HG03064 (cell line): ENCODE measurements around the gene SPO11.

ENCODE experiments used
- ATAC-seq: cut with Tn5 transposase; IDR thresholded peaks from one replicate; pipeline ENCODE4 v1.9.1; 2021; ENCODE audit warnings: low read depth; ENCODE audit not compliant: unreplicated experiment

SPO11 gene

GRCh38 chr20:57372581-57373350, 43.2 kb downstream of the SPO11 start:
- ATAC-seq: no peak

GRCh38 chr20:57374343-57374930, 44.8 kb downstream of the SPO11 start:
- no peak for ATAC-seq

- no peak for ATAC-seq
These were observed 45.5 kb downstream of the SPO11 start for GRCh38 chr20:57374931-57375651.

- no peak for ATAC-seq
These were observed 46.1 kb downstream of the SPO11 start for GRCh38 chr20:57375652-57376230.

GRCh38 chr20:57377350-57377749, 47.7 kb downstream of the SPO11 start:
- ATAC-seq: no peak

GRCh38 chr20:57378107-57378506, 48.5 kb downstream of the SPO11 start:
- ATAC-seq: no peak

GRCh38 chr20:57378646-57379262, 49.2 kb downstream of the SPO11 start:
- ATAC-seq: no peak

- no peak for ATAC-seq
These were observed 49.7 kb downstream of the SPO11 start for GRCh38 chr20:57379263-57379647.

GRCh38 chr20:57380081-57380750, 50.6 kb downstream of the SPO11 start:
- no peak for ATAC-seq

- no peak for ATAC-seq
These were observed 52.2 kb downstream of the SPO11 start for GRCh38 chr20:57381596-57382503.

GRCh38 chr20:57382516-57382915, 52.9 kb downstream of the SPO11 start:
- no peak for ATAC-seq

GRCh38 chr20:57383447-57384347, 54.1 kb downstream of the SPO11 start:
- no peak for ATAC-seq

GRCh38 chr20:57384486-57384885, 54.9 kb downstream of the SPO11 start:
- no peak for ATAC-seq

GRCh38 chr20:57384953-57385761, 55.6 kb downstream of the SPO11 start:
- ATAC-seq: no peak

GRCh38 chr20:57385940-57386339, 56.3 kb downstream of the SPO11 start:
- ATAC-seq: no peak

- ATAC-seq: no peak
These were observed 57.2 kb downstream of the SPO11 start for GRCh38 chr20:57386762-57387161.

- ATAC-seq: no peak
These were observed 57.9 kb downstream of the SPO11 start for GRCh38 chr20:57387463-57387862.
